ENCODE results near the gene FUS. TPM values are rescaled to one million over a fixed set of nuclear protein-coding genes. Genes with fewer than 3 reads are reported as not detected.
"Not testable (repeated sequence)": the region's sequence is repeated elsewhere in the genome, so short reads cannot be mapped to it uniquely, and the experiment has no call there.

Gene FUS
- total RNA-seq, 1 donor from 2014 or later, result 166 TPM

- intact Hi-C loops (cut with DNase I), result no loop called here
- DNase-seq (ENCODE audit: low spot score in 2 of 2), result no peak
- Histone ChIP-seq H3K4me3 (no peak overlapping the region), H3K9me3 (no peaks in the 10 kb centered on the region), H3K27ac (no peak overlapping the region), H3K4me1 (peaks cover 0 to 16% of the 10 kb centered on the region in 2 donors), H3K27me3 (no peaks in the 10 kb centered on the region), H3K36me3 (peaks cover 8 to 12% of the 10 kb centered on the region in 2 donors)
- no peak for TF ChIP-seq CTCF (IDR thresholded peaks at IDR 0.05)
Observed at GRCh38 chr16:31136287-31136662, 43.7 kb upstream of the FUS start.

GRCh38 chr16:31136822-31137499 lies 43.0 kb upstream of the FUS start:
- H3K27me3 ChIP-seq; H3K4me3 ChIP-seq; DNase-seq (ENCODE audit: low spot score in 2 of 2); H3K36me3 ChIP-seq; H3K27ac ChIP-seq; H3K9me3 ChIP-seq; intact Hi-C loops (cut with DNase I): not testable (repeated sequence)
- peaks cover 0 to 21% of the 10 kb centered on the region in 2 donors for H3K4me1 ChIP-seq

DNA sequence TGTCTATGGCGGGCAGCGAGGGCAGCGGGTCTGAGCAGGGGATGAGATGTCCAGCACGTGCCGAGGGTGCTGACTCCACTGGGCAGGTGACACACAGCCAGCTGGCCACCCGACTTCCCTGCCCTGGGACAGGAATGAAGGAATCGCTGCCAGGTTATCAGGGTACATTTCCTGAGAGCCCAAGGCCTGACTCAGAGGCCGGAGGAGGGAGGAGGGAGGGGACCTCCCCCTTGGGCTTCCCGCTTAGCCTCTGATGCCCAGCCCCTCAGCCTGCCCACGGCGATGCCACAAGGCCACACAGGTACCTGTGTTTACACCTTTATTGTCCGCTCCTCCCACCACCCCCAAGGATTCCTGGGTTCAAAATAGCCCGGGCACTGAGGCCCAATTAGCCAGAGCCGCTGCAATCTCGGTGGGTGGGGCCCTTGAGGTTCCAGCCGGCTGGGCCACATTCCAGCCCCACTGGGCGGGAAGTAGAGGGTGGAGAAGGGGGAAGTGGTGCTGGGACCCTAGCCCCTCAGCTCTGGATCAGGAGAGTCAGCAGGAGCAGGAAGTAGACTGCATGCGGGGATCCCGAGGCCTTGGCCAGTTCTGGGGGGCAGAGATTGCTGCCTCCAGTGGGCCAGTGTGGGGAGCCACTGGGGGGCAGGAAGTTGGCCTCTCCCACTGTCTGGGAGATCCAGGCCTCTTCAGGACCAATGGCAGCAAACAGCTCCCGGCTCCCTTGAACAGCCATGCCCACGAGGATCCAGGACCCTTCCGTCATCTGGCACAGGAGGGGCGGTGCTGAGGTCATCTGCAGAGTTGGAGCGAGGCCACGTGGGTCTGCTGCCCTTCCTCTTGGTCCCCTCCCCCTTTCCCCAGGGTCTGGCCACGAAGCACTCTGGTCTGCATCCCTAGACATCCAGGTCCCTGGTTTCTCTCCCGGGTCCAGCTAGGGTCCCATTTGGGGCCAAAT lies 41.0 kb upstream of the FUS start:
- Histone ChIP-seq H3K9me3 (no peaks in the 10 kb centered on the region), H3K4me3 (peak overlapping the region; percentile 18 to 53), H3K27ac (peak overlapping the region; percentile 83 to 84), H3K36me3 (no peaks in the 10 kb centered on the region), H3K4me1 (peaks cover 6 to 24% of the 10 kb centered on the region in 2 donors), H3K27me3 (no peaks in the 10 kb centered on the region)
- intact Hi-C loops (cut with DNase I), result loop anchor here (1.0 kb wide), 1 partner anchor 21 kb away; no protein-coding TSS in a partner anchor
- no peak for TF ChIP-seq CTCF (IDR thresholded peaks at IDR 0.05)
- peak; percentile 75 to 93 for DNase-seq (ENCODE audit: low spot score in 2 of 2)

DNA sequence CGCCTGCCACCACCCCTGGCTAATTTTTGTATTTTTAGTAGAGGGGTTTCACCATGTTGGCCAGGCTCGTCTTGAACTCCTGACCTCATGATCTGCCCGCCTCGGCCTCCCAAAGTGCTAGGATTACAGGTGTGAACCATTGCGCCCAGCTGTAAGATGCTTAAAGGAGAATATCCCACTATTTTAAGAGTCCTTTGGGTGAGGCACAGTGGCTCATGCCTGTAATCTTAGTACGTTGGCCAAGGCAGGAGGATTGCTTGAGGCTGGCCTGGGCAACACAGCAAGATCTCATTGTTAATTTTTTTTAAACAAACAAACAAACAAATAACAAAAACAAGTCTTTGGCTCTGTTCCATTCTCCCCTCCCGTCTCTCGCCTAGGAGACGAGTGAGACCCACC lies 38.9 kb upstream of the FUS start:
- not testable (repeated sequence) for H3K36me3 ChIP-seq; DNase-seq (ENCODE audit: low spot score in 2 of 2); H3K9me3 ChIP-seq; H3K27me3 ChIP-seq
- peak overlapping the region; percentile 80 to 83 for H3K27ac ChIP-seq
- H3K4me3 ChIP-seq, result peak overlapping the region in 1 of 2 donors; percentile 25
- intact Hi-C loops (cut with DNase I), result loop anchor here (5.0 kb wide), 1 partner anchor 731 kb away; the partner anchor contains the start of gene ZNF267
- peaks cover 6 to 24% of the 10 kb centered on the region in 2 donors for H3K4me1 ChIP-seq

GRCh38 chr16:31141489-31142108 lies 38.3 kb upstream of the FUS start:
- peak; percentile 55 to 79 for DNase-seq (ENCODE audit: low spot score in 2 of 2)
- Histone ChIP-seq H3K36me3 (no peaks in the 10 kb centered on the region), H3K27me3 (no peaks in the 10 kb centered on the region), H3K9me3 (no peaks in the 10 kb centered on the region), H3K27ac (peak overlapping the region; percentile 80 to 83), H3K4me3 (peak overlapping the region; percentile 18 to 25), H3K4me1 (peaks cover 6 to 24% of the 10 kb centered on the region in 2 donors)
- no peak for TF ChIP-seq CTCF (IDR thresholded peaks at IDR 0.05)
- intact Hi-C loops (cut with DNase I), result loop anchor here (1.0 to 5.0 kb wide), 8 partner anchors 24 to 731 kb away; partner anchors contain the start of genes BCKDK, FUS, KAT8 and STX4

All from ascending aorta (tissue), 2 donors.